Measurements from ENCODE around the gene ERC2.

DNA sequence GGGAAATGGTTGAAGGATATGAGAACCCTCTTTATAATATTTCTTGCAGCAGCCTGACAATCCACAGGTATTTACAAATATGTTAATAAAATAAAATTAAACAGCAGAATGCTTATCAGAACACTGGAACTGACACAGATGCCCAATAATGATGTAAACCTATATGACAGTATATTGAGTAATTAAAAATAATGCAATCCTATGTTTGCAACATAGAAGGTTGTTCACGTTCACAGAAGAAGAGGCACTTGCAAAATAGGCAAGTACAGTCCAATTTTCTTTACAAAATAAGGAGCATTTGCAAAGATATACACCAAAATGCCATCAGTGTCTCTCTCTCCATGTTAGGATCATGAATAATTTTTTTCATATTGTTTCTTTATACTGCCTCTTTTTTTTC lies 584.2 kb downstream of the ERC2 start:
- TF ChIP-seq, protein P1, sequence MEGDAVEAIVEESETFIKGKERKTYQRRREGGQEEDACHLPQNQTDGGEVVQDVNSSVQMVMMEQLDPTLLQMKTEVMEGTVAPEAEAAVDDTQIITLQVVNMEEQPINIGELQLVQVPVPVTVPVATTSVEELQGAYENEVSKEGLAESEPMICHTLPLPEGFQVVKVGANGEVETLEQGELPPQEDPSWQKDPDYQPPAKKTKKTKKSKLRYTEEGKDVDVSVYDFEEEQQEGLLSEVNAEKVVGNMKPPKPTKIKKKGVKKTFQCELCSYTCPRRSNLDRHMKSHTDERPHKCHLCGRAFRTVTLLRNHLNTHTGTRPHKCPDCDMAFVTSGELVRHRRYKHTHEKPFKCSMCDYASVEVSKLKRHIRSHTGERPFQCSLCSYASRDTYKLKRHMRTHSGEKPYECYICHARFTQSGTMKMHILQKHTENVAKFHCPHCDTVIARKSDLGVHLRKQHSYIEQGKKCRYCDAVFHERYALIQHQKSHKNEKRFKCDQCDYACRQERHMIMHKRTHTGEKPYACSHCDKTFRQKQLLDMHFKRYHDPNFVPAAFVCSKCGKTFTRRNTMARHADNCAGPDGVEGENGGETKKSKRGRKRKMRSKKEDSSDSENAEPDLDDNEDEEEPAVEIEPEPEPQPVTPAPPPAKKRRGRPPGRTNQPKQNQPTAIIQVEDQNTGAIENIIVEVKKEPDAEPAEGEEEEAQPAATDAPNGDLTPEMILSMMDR (IDR thresholded peaks at IDR 0.05), result no peak
- TF ChIP-seq POLR2A (IDR thresholded peaks at IDR 0.05), result no peak

Data from ovary (tissue), 3 donors.